Measurements from ENCODE around the gene KIF12.

Gene KIF12

DNA sequence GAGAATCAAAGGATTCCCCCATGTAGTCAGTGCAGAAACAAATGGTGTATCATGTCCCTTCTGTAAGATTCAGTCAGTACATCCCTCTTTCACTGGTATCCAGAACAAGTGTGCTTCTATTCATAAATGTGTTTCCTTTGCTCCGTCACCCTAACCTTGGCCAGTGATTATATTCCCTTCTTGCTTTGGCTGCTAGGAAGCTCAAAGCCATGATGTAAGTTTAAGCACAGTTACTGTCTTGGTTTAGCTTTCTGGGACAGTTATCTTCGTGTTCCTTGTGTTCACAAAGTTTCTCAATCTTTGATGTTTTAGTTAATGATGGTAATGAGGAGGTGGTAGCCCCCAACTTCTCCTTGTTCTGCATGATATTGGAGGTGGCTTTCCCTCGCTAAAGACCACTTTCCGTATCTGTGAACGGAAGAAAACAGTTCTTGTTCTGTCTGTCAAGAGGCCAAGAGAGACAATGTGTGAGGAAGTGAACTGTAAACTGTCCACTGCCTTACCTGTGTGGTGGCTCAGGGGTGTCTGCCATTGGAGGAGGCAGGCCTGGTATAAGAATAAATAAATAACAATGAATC lies 18.8 kb downstream of the KIF12 start:
- DNase-seq (ENCODE audit: low read depth), result no peak
- TF ChIP-seq CTCF (IDR thresholded peaks at IDR 0.05; ENCODE audit: insufficient read depth, low read depth, low read length, missing control alignments), result no peak
- no peak overlapping the region for H3K4me3 ChIP-seq (ENCODE audit: low read length)

GRCh38 chr9:114078781-114079156 lies 20.3 kb downstream of the KIF12 start:
- no peak for TF ChIP-seq CTCF (IDR thresholded peaks at IDR 0.05; ENCODE audit: insufficient read depth, low read depth, low read length, missing control alignments)
- no peak for DNase-seq (ENCODE audit: low read depth)
- no peak overlapping the region for H3K4me3 ChIP-seq (ENCODE audit: low read length)

GRCh38 chr9:114078021-114078780 lies 20.9 kb downstream of the KIF12 start, which contains the start of gene AMBP:
Gene AMBP, minus strand, starts transcription at chr9:114078300. Its CDS starts 91 bp downstream, at chr9:114078209.
- TF ChIP-seq CTCF (IDR thresholded peaks at IDR 0.05; ENCODE audit: insufficient read depth, low read depth, low read length, missing control alignments), result no peak
- no peak within 1 kb of the TSS for H3K4me3 ChIP-seq (ENCODE audit: low read length)
- peak; percentile 7 for DNase-seq (ENCODE audit: low read depth)

- no peak for DNase-seq (ENCODE audit: low read depth)
- H3K4me3 ChIP-seq (ENCODE audit: low read length), result no peak overlapping the region
- no peak for TF ChIP-seq CTCF (IDR thresholded peaks at IDR 0.05; ENCODE audit: insufficient read depth, low read depth, low read length, missing control alignments)
Observed at GRCh38 chr9:114077162-114077837, 21.8 kb downstream of the KIF12 start.

- TF ChIP-seq CTCF (IDR thresholded peaks at IDR 0.05; ENCODE audit: insufficient read depth, low read depth, low read length, missing control alignments), result no peak
- no peak for DNase-seq (ENCODE audit: low read depth)
- no peak overlapping the region for H3K4me3 ChIP-seq (ENCODE audit: low read length)
Observed at GRCh38 chr9:114076237-114077161, 22.6 kb downstream of the KIF12 start.

DNA sequence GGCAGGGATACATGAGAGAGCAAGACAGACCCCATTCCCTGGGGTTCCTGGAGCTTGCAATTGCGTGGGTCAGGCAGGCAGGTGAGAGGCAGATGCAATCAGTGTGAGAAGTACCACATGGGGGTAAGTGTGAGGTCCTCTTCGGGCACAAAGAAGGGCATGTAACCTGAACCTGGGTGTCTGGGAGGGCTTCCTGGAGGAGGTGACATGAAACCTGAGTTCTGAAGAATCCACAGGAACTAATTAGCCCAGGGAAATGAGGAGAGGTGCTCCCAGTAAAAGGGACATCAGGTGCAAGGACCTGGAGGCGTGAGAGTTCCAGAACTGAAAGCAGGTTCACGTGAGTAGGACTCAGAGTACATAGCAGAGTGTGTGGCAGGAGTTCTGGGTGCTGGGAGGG lies 23.5 kb downstream of the KIF12 start:
- no peak for DNase-seq (ENCODE audit: low read depth)
- no peak overlapping the region for H3K4me3 ChIP-seq (ENCODE audit: low read length)
- no peak for TF ChIP-seq CTCF (IDR thresholded peaks at IDR 0.05; ENCODE audit: insufficient read depth, low read depth, low read length, missing control alignments)

Measured in epithelial cell of esophagus (primary cell).